GM06990 (cell line): ENCODE measurements around the gene ZBTB42.
A peak's percentile ranks its signal among the peaks of the same experiment; 100 is the strongest.

ENCODE experiments used
- DNase-seq: peaks from one replicate; pipeline ENCODE4 v3.0.0-alpha.2; 2011; ENCODE audit not compliant: insufficient read length; ENCODE audit errors: extremely low read depth
- H3K27me3 ChIP-seq: replicated peaks from 2 replicates; pipeline ENCODE4 v1.6.0; 2011; ENCODE audit warnings: low read length; ENCODE audit not compliant: control insufficient read depth, insufficient read depth
- H3K36me3 ChIP-seq: 2 replicates; pipeline ENCODE4 v1.5.1; 2011; ENCODE audit warnings: low read length; ENCODE audit not compliant: control insufficient read depth, insufficient read depth
- H3K4me3 ChIP-seq: replicated peaks from 2 replicates; pipeline ENCODE4 v1.5.1; 2011; ENCODE audit warnings: low read depth, mild to moderate bottlenecking, control low read depth, low read length
- TF ChIP-seq, protein P1 (sequence below): IDR thresholded peaks from 2 replicates; pipeline ENCODE4 v1.5.1; 2011; ENCODE audit warnings: low read length, control low read depth, mild to moderate bottlenecking, inconsistent platforms; ENCODE audit not compliant: insufficient read depth, poor library complexity, severe bottlenecking

The ZBTB42 gene

DNA sequence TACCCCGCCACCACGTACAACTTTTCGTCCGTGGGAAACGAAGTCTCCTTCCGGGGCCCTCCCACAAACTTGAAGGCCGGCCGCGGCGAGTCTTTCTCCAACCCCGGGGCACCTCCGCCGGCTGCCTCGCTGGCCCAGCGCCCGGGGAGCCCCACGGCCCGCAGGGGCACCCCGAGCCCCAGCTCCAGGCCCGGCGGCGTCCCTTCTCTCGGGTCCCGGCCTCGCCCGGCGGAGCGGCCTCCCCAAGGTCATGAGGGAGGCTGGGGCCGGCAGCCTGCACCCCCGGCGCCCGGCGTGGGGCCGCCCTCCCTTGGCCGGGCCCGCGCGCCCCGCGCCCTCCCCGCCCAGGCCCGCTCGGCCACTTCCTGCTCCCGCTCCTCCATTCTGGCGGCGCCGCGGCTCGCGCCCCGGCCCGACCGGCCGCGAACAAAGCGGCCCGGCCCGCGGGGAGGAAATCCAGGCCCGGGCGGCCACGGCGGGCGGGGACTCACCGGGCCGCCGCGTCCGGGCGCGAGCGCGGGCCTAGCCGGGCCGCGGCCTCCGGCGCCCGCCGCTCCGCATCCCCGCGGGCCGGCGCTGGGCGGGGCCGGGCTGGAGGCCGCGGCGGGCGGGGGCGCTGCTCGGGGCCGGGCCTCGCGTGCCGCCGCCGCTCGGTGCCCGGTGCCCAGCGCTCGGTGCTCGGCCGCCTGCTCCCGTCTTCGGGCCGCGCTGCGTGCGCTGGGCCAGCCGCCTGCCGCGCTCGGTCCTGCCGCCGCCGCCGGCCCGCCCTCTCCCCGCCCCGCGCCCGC is 5.7 kb upstream of the ZBTB42 start, which contains the start of gene AKT1:
AKT1 (minus strand) TSS at position 756 of the 788 bp plus-strand sequence. CDS start 3,105 bp downstream, outside the sequence.
- peak; percentile 52 for DNase-seq
- peaks cover 1% of the 10 kb centered on the region; the same call in 1 of the 2 replicates for H3K27me3 ChIP-seq
- H3K4me3 ChIP-seq, result peak within 1 kb of the TSS; percentile 81
- TF ChIP-seq, protein P1, sequence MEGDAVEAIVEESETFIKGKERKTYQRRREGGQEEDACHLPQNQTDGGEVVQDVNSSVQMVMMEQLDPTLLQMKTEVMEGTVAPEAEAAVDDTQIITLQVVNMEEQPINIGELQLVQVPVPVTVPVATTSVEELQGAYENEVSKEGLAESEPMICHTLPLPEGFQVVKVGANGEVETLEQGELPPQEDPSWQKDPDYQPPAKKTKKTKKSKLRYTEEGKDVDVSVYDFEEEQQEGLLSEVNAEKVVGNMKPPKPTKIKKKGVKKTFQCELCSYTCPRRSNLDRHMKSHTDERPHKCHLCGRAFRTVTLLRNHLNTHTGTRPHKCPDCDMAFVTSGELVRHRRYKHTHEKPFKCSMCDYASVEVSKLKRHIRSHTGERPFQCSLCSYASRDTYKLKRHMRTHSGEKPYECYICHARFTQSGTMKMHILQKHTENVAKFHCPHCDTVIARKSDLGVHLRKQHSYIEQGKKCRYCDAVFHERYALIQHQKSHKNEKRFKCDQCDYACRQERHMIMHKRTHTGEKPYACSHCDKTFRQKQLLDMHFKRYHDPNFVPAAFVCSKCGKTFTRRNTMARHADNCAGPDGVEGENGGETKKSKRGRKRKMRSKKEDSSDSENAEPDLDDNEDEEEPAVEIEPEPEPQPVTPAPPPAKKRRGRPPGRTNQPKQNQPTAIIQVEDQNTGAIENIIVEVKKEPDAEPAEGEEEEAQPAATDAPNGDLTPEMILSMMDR, result no peak
- peaks cover 13% of the 10 kb centered on the region for H3K36me3 ChIP-seq

DNA sequence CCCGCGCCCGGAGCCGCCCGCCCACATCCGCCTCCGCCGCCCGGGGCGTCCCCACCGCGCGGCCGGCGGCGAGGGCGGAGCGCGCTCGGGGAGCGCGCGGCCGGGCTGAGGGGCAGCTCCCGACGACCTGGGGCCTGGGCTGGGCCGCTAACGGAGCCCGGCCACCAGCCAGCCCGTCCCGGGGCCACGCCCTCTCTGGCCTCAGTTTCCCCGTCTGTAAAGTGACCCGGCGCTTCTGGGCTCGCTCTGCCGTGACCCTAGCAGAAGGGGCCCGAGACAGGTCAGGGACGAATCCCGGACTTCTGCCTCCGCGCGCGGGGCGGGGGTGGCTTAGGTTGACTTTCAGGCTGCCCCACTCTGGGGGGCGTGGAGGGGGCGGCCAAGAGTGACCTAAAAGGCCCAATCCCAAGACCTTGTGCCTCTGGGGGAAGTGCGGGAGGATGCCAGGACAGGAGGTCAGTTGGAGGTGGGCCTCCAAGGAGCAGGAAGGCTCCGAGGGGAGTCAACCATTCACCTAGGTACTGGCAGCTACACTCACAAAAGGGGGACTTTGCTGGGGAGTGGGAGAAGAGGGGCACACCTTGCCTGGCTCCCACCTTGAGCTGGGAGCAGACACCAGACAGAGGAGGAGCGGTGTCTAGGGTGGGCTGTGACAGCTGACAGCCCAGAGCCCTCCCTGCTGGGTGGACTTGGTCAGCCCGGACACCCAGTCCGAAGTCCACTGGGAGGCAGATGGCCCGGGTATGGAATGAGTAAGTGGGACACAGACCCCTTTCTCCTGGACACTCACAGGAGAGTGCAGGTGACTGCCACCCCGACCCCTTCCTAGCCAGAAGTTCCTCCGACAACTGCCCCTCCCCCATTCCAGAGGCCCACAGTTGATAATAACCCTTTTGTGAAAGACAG is 4.9 kb upstream of the ZBTB42 start:
- peak overlapping the region; percentile 57 for H3K4me3 ChIP-seq
- DNase-seq, result peak; percentile 67
- TF ChIP-seq, protein P1, result no peak

DNA sequence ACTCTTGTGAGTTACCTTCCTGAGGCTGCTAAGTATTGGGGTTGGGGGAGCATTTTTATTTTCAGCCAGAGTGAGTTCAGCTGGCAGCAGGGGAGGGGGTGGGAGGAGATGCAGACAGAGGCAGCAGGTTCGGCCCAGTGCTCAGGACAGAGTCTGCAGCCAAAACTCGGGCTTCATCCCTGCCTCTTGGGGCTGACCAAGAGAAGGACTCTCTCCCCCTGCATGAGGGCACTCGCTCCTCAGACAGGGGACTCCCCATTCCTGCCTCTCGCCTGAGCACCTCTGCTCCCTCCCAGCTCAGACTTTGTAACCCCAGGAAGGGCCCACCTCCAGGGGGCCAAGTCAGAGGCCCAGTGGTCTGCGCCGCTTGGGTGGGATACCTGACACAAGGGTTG is 4.2 kb upstream of the ZBTB42 start:
- no peak for DNase-seq
- Histone ChIP-seq H3K27me3 (peaks cover 1% of the 10 kb centered on the region; the same call in 1 of the 2 replicates), H3K36me3 (peaks cover 3% of the 10 kb centered on the region), H3K4me3 (no peak overlapping the region)
- TF ChIP-seq, protein P1, result no peak

More for the DNA sequence above, 4.9 kb upstream of the ZBTB42 start:
- peaks cover 6% of the 10 kb centered on the region for H3K36me3 ChIP-seq
- H3K27me3 ChIP-seq, result peaks cover 1% of the 10 kb centered on the region; the same call in 1 of the 2 replicates

DNA sequence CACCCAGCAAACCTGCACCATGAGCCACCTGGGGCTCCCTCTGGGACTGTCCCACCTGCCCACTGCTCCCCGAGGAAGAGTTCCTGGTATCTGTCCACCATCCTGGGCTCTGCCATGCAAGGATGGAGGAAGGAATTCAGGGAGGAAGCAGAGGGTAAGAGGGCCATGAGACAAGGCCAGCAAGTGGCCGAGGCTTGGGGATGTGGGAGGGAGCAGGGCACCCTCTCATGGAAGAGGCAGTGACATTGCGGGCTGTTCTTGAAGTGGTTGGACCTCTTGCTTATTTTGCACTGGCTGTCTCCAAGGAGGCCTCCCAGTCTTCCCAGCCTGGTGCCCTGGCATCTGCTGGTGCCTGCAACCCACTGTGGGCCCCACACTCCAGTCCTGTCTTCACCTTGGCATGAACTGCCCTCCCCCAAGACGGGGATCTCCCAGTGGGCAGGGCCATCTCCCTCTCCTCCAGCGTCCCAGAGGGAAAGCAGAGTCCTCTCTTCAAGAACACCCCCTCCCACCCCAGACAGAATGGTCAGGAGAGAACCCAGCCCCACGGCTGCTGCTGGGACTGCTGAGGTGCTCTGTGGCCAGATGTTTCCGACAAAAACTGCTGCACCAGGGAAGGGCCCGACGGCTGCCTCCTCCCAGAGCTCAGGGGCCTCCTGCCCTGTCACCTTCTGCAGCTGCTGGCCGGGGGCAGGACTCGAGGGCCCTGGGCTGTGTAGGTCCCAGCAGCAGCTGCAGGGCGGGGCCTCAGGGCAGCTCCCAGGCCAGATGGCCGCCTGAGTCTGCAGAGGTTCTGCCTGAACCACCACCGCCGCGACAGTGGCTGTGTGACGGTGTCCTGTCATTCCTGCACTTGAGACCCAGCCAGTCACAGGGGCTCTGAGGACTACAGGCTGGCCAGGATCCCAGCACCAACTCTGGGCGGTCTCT is 3.5 kb upstream of the ZBTB42 start:
- Histone ChIP-seq H3K4me3 (no peak overlapping the region), H3K36me3 (no peaks in the 10 kb centered on the region), H3K27me3 (peaks cover 1% of the 10 kb centered on the region; the same call in 1 of the 2 replicates)
- no peak for DNase-seq
- TF ChIP-seq, protein P1, result no peak
